ENCODE measurements around the gene OSBPL7.
A peak's percentile ranks its signal among the peaks of the same experiment; 100 is the strongest.

The OSBPL7 gene

GRCh38 chr17:47847341-47848197 is 26.0 kb upstream of the OSBPL7 start:
- DNase-seq (ENCODE audit: low read depth): peak; percentile 25

GRCh38 chr17:47846716-47847340 is 25.2 kb upstream of the OSBPL7 start:
- DNase-seq (ENCODE audit: low read depth): no peak

GRCh38 chr17:47845716-47846075 is 24.1 kb upstream of the OSBPL7 start:
- no peak for DNase-seq (ENCODE audit: low read depth)

GRCh38 chr17:47844814-47845715 is 23.5 kb upstream of the OSBPL7 start:
- DNase-seq (ENCODE audit: low read depth): peak; percentile 33

GRCh38 chr17:47844227-47844626 is 22.6 kb upstream of the OSBPL7 start:
- DNase-seq (ENCODE audit: low read depth): peak; percentile 79

- DNase-seq (ENCODE audit: low read depth): no peak
Measured at GRCh38 chr17:47843391-47843730, 21.8 kb upstream of the OSBPL7 start.

GRCh38 chr17:47841488-47842291 is 20.1 kb upstream of the OSBPL7 start:
- no peak for DNase-seq (ENCODE audit: low read depth)

GRCh38 chr17:47840742-47841487 is 19.3 kb upstream of the OSBPL7 start, which contains the start of gene SCRN2:
Gene SCRN2, minus strand, starts transcription at chr17:47841273. Its CDS starts 430 bp downstream, at chr17:47840843.
- peak; percentile 72 for DNase-seq (ENCODE audit: low read depth)

GRCh38 chr17:47840001-47840741 is 18.6 kb upstream of the OSBPL7 start:
- no peak for DNase-seq (ENCODE audit: low read depth)

- no peak for DNase-seq (ENCODE audit: low read depth)
Measured at GRCh38 chr17:47839071-47839470, 17.5 kb upstream of the OSBPL7 start.

GRCh38 chr17:47838636-47839035 is 17.0 kb upstream of the OSBPL7 start:
- DNase-seq (ENCODE audit: low read depth): no peak

GRCh38 chr17:47837401-47838039 is 15.9 kb upstream of the OSBPL7 start:
- DNase-seq (ENCODE audit: low read depth): no peak

GRCh38 chr17:47836601-47837000 is 15.0 kb upstream of the OSBPL7 start:
- no peak for DNase-seq (ENCODE audit: low read depth)

GRCh38 chr17:47834756-47835155 is 13.2 kb upstream of the OSBPL7 start:
- DNase-seq (ENCODE audit: low read depth): no peak

- no peak for DNase-seq (ENCODE audit: low read depth)
Measured at GRCh38 chr17:47831934-47832327, 10.3 kb upstream of the OSBPL7 start.

- DNase-seq (ENCODE audit: low read depth): peak; percentile 92
Measured at GRCh38 chr17:47831003-47831933, 9.7 kb upstream of the OSBPL7 start, which contains the start of the genes LRRC46 and MRPL10. Gene LRRC46, plus strand, starts transcription at chr17:47831670. Its CDS starts 320 bp downstream, at chr17:47831990. Gene MRPL10, minus strand, starts transcription at chr17:47831541. Its CDS starts 30 bp downstream, at chr17:47831511.

GRCh38 chr17:47830396-47831002 is 8.9 kb upstream of the OSBPL7 start:
- DNase-seq (ENCODE audit: low read depth): no peak

GRCh38 chr17:47829870-47830269 is 8.3 kb upstream of the OSBPL7 start:
- no peak for DNase-seq (ENCODE audit: low read depth)

Data from iris pigment epithelial cell (primary cell).